IMR-90 (cell line): ENCODE data around the gene MPND.

Source experiments
- CEBPB ChIP-seq: IDR thresholded peaks from 2 replicates; pipeline ENCODE4 v1.6.1; 2012; ENCODE audit warnings: low read depth, low read length, improper control_type of control experiment
- CHD1 ChIP-seq: IDR thresholded peaks from 2 replicates; pipeline ENCODE4 v1.6.1; 2012; ENCODE audit warnings: low read depth, low read length, improper control_type of control experiment
- CTCF ChIP-seq: conservative IDR thresholded peaks from 2 replicates; pipeline ENCODE4 v1.5.1; 2012; ENCODE audit warnings: mild to moderate bottlenecking, low read depth, low read length, improper control_type of control experiment
- ELK1 ChIP-seq: fragments of 150-350 bp; IDR thresholded peaks from 2 replicates; pipeline ENCODE4 v1.6.1; 2016; ENCODE audit warnings: low read depth, mild to moderate bottlenecking, low read length, moderate library complexity, borderline replicate concordance
- FOS ChIP-seq: fragments of 150-350 bp; IDR thresholded peaks from 2 replicates; pipeline ENCODE4 v1.6.1; 2016; ENCODE audit warnings: low read depth, low read length
- MAZ ChIP-seq: IDR thresholded peaks from 2 replicates; pipeline ENCODE4 v1.6.1; 2012; ENCODE audit warnings: low read depth, mild to moderate bottlenecking, low read length, improper control_type of control experiment, moderate library complexity, borderline replicate concordance
- MXI1 ChIP-seq: IDR thresholded peaks from 2 replicates; pipeline ENCODE4 v1.6.1; 2012; ENCODE audit warnings: low read depth, mild to moderate bottlenecking, low read length, moderate library complexity, borderline replicate concordance
- NFE2L2 ChIP-seq: fragments of 150-350 bp; IDR thresholded peaks from 2 replicates; pipeline ENCODE4 v1.6.1; 2016; ENCODE audit warnings: low read depth, mild to moderate bottlenecking, low read length
- POLR2A ChIP-seq: IDR thresholded peaks from 2 replicates; pipeline ENCODE4 v1.6.1; 2012; ENCODE audit warnings: mild to moderate bottlenecking, low read depth, low read length
- RAD21 ChIP-seq: IDR thresholded peaks from 2 replicates; pipeline ENCODE4 v1.6.1; 2012; ENCODE audit warnings: low read length, improper control_type of control experiment
- RCOR1 ChIP-seq: IDR thresholded peaks from 2 replicates; pipeline ENCODE4 v1.6.1; 2012; ENCODE audit warnings: mild to moderate bottlenecking, low read length, improper control_type of control experiment; ENCODE audit not compliant: insufficient replicate concordance
- RFX5 ChIP-seq: IDR thresholded peaks from 2 replicates; pipeline ENCODE4 v1.8.0; 2012; ENCODE audit warnings: low read depth, mild to moderate bottlenecking, low read length, moderate library complexity
- SMC3 ChIP-seq: fragments of 150-350 bp; IDR thresholded peaks from 2 replicates; pipeline ENCODE4 v1.6.1; 2016; ENCODE audit warnings: low read depth, mild to moderate bottlenecking, antibody characterized with exemption, low read length, moderate library complexity
- USF2 ChIP-seq: fragments of 150-350 bp; IDR thresholded peaks from 2 replicates; pipeline ENCODE4 v1.6.1; 2017; ENCODE audit warnings: mild to moderate bottlenecking, antibody characterized with exemption, low read length, low read depth

GRCh38 chr19:4300589-4300988, 42.8 kb upstream of the MPND start:
- TF ChIP-seq CTCF, result no peak
- TF ChIP-seq RAD21, result no peak
- TF ChIP-seq CEBPB, result no peak
- TF ChIP-seq FOS, result no peak
- TF ChIP-seq MXI1, result no peak
- no peak for TF ChIP-seq ELK1
- TF ChIP-seq MAZ, result no peak
- TF ChIP-seq RCOR1, result no peak
- no peak for TF ChIP-seq POLR2A
- TF ChIP-seq CHD1, result no peak
- TF ChIP-seq SMC3, result no peak
- no peak for TF ChIP-seq RFX5
- TF ChIP-seq NFE2L2, result no peak
- no peak for TF ChIP-seq USF2
